GM19043 (cell line): Measurements from ENCODE around the gene MYRF.

Experiments used
- ATAC-seq: cut with Tn5 transposase; IDR thresholded peaks from one replicate; pipeline ENCODE4 v1.9.1; 2021; ENCODE audit warnings: low read depth; ENCODE audit not compliant: unreplicated experiment

Gene MYRF

DNA sequence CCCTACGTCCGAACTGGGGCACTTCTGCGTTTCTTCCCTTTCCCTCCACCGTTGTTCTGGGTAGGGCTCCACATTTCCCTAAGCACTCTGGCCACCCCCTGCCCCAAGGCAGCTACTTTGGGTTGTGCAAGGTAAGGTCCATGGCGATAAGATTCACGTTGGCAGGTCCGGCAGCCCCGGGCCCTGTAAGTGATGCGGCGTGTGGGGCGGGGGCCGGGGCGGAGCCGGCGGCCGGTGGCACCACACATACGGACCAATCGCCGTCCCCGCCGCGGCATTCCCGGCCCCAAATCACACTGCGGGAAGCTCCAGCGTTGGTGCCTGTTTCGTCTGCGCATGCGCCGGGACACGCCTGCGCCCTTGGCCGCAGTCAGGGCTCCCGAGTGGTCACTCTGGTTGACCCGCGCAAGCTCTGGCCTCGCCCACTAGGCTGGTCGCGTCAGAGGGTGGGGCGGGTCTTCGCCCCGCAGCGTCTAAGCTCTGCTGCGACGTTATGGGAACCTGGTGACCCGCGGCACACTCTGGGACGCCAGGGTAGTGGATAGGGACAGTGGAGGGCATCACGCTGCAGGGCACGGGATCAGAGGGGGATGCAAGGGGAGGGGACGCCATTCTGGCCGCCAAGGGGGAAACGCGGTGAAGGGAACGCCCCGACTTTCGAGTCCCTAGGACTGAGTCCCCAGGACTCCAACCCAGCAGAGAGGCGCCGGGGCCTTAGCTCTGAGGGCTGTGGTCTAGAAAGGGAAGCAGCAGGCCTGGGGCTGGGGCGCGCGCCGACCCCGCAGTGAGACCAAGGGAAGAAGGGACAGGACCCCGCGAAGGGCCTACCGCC is 62.7 kb downstream of the MYRF start:
- ATAC-seq = peak; percentile 44

DNA sequence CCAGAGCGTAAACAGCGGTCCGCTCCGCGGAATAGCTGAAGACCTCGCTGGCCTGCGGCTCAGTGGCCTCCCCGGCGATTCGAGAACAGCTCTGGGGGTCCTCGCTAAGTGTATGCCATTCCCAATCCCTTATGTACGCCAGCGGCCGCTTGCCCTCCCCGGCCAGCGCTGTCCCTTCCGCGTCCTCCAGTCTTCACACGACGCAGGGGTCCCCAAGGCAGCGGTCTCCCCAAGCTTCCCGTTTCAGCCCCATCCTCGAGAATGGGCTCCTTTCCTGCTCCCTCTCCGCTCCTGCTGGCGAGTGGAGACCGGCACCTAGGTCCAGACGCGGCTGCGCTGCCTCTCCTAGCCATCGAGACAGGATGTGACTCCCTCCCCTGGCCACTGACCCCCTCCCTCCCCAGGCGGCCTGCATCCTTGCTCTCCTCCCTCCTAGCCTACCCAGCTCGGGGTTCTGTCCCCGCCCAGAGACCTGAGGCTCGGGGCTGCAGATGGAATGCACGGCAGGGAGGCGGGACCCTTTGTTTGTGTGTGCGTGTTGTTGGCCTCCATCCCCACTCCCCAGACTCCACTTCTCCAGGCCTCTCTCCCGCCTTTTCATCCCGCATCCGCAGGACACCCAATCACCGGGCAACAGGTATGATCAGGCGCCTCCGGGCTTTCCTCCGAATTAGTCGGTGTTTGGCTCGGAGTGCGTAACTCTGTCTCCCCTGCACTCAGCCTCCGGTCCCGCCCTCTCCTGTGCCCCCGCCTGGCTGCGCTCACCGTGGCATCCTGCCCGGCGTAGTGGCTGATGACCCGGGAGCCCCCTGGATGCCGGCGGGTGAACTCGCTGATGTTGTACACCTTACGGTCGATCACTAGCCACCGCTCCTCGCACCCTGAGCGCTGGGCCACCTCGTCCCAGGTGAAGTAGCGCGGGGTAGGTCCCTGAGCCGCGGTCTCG is 63.6 kb downstream of the MYRF start:
- peak; percentile 21 for ATAC-seq

DNA sequence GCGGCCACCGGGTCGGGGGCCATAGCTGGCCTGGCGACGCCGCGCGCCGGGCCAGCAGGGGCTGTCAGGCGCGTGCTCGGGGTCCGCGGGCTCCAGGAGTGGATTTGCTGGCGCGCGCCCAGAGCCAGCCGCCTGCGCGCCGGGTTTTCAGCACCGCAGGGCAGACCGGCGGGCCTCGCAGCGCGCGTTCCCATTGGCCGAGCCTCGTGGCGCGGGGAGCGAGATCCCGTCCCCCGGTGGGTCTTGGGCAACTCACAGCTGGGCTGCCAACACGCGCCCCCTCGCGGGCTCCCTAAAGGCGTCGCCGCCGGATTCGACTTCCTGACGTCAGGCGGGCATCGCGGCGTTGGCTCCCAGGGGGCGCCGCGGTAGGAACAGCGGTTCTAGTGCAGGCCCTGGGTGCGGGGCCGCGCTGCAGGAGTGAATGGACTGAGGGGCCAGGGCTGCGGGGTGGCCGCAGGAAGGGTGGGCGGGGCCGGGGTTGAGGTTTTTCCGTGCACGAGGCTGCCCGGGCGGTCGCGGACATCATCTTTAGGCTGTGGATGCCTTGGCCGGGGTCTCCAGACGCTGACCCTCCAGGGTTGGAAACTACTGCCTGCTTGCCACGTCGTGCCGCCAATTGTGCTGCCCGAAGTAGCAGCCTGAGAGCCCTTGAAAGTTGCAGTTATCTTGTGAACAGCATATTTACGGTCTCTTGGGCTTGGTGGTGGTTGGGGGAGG is 64.5 kb downstream of the MYRF start, which contains the start of gene FADS1:
TSS of gene FADS1 (minus strand) at position 268 of the 720 bp plus-strand sequence. CDS start at position 194, 74 bp downstream.
- peak; percentile 44 for ATAC-seq

DNA sequence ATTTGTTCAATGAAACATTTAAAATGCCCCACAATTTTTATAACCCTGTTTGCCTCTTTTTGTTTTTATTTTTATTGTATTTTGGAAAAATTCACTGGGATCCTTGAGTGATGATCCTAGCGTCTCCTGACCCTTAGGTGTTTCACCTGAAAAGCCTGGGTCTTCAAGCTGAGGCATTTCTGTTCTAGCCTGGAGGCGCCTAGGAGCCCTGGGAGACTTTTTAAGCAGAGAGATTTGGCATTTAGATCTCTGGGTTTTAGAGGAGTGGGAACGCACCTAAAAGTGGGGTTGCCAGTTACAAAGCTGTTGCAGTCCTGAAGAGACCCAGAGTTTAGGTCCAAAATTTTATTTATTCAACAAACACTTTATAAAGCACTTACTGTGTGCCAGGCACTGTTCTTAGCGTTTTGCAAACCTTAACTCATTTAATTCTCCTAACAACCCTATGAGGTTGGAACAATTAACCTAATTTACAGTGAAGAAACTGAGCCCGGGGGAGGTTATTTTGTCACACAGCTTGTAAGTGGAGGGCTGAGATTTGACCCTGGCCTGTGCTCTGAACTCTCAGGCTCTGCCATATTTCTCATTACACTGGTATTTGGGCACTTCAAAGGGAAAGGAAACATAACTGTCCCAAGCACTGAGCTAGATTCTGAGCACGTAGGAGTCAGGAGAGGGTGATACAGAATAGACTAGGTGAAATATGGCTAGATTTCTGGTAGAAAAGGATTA is 65.2 kb downstream of the MYRF start:
- ATAC-seq = no peak

DNA sequence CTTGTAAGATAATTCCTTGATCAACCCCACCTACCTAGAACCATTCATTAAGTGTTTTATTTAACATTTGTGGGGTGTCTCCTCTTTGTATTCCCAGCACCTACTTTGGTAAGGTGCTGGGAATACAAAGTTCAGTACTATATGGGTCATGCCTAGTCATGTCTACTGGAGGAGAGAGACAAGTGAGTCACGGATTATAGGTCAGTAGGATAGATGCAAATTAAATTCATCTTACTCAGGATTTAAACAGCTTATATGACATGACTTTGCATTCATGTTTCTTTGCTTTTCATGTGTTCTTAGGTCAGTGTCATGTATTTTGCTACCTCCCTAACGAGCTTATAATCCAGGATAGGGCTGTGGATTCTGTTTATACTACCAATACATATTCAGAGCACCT is 67.7 kb downstream of the MYRF start:
- no peak for ATAC-seq

DNA sequence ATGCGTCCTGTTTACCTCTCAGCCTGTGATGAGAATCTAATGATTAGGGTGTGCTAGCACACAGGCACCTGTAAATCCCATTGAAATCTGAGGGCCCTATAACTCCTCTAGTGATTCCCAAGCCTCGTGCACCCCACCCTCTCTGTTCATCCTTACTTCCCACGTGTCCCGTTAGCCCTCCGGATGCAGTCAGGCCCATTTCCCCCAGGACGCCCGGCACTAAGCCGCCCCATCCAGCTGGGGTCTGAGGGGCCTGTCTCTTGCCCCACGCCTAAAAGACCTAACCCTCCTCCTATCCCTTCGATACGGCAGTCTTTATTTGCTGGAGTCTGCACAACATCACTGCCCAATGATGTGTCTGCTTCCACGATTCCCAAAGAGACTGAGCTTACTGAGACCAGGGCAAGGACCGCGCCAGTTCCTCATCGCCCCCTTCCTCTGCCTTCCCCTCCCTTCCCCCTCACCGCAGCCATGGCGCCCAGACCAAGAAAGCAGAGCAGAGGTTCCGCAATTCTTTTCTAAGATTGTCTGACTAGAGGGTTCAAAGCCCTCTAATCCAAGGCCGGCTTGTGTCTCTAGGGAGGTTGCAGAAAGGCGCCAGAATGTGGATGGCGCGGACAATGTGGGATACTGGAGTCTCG is 74.6 kb downstream of the MYRF start:
- ATAC-seq = peak; percentile 6

DNA sequence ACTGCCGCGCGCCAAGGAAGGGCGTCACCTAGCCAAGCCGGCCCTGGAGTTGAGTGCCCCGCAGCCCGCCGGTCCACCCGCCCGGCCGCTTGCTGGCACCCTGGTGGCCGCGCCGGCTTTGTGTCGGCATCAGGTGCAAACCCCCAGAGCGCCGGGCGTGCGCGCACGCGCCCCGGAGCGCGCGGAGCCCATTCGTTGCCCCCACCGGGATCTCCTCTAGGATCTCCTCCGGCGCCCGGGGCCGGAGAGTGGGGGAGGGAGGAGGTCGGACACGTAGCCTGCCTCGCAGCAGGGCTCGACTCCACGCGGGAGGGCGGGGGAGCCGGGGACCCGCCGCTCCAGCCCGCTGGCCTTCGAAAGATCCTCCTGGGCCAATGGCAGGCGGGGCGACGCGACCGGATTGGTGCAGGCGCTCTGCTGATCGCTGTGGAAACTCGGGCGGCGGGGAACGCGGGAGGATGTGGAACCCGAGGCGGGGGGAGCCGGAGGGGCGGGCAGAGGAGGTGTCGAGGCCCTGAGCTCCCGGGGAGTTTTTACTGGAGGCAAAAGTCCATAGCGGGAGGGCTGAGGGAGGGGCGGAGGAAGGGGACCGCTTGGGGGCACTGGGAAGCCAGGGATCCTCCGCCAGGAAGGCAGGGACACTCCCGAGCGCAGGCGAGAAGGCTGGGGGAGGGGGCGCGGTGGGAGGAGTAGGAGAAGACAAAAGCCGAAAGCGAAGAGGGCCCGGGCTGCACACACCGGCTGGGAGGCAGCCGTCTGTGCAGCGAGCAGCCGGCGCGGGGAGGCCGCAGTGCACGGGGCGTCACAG is 75.3 kb downstream of the MYRF start, which contains the start of gene FADS2:
TSS of gene FADS2 (plus strand) at position 730 of the 808 bp plus-strand sequence. CDS start 91 bp downstream, outside the sequence.
- peak; percentile 65 for ATAC-seq

DNA sequence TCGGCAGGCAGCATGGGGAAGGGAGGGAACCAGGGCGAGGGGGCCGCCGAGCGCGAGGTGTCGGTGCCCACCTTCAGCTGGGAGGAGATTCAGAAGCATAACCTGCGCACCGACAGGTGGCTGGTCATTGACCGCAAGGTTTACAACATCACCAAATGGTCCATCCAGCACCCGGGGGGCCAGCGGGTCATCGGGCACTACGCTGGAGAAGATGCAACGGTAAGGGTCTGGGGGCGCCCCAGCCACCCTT is 75.9 kb downstream of the MYRF start:
- no peak for ATAC-seq

DNA sequence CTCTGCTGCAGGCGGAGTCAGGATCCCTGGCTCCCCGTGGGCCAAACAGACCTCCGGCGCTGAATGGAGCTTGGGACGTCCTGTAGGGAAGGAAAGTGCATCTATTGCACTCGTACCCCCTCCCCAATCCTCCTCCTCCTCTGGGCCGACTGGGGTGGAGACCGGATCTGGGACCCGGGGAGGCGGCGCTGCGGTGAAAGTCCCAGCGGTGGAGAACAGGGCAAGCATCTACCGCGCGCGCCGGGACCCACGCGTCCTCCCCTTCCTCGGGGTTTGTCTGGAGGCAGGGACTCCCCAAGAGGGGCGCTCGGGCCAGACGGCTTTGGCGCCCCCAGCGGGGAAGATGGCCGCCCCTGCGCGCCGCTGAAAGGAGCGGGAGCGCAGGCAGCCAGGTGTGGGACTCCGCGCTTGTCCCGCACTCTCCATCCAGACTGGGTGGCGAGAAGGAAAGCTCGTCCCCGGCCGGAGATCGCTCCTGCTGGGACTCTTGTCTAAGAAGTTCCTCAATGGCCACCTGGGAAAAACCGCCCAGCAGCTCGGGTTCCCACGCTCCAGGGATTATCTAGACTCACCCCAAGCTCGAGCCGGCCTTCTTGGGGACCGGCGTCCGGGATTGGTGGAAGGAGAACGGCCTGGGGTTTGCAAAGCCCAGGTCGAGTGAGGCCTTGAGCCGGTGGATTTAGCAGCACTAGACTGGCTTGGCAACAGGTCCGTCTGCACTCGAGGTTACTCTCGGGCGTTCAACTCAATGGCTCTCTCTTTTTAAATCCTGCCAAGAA is 76.4 kb downstream of the MYRF start:
- no peak for ATAC-seq

DNA sequence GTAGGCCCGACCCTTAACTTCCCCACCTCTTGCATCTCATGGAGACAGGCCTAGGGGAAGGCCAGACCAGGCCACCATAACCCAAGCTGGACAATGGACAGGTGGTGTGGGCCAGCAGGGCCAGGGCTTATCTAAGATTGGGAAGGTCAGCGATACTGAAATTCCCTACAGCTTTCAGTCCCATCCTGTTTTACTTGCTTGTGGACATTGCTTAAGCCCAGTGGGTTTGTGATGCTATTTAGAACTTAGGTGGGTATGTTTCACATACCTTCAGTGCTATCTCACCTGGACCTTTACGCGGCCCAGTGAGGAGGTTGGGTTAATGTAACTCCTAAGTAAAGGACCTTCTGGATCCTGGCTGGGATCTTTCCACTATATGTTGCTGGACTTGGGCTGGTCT is 77.4 kb downstream of the MYRF start:
- ATAC-seq = no peak

DNA sequence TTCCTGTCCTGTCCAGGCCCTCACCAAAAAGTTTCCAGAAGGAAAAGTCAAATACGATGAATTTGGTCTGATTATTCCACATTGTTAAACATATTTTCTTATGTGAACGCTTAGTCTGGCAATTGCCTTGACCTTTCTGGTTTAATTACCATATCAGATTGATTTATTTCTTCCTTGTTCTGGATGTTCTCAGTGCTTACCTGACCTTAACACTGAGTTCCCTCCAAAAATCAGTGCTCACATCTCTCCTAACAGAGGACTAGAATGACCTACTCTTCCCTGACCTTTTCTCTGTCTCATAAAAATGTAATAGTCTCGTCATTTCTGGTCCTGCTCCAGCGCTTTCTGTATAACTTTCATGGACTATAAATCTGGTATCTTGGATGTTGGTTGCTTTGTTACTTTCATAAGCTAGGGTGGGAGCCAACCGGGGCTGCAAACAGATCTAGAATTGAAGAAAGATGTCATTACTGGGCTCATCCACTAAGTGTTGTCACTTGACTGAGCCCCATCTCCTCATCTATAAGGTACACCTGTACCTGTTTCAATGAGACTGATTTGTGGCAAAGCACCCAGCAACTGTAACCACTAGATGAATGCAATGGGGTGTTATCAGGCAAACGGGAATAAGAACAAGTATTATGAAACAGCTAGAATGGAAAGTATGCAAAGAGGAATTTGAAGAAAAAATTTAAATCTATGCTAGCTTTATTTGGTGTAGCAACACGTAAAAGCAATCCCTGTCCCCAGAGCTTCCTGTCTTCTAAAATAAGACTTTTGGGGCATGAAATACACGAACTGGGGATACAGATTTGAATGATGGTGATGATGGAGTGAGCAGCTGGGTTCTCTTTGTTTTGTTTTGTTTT is 78.0 kb downstream of the MYRF start:
- ATAC-seq = no peak

DNA sequence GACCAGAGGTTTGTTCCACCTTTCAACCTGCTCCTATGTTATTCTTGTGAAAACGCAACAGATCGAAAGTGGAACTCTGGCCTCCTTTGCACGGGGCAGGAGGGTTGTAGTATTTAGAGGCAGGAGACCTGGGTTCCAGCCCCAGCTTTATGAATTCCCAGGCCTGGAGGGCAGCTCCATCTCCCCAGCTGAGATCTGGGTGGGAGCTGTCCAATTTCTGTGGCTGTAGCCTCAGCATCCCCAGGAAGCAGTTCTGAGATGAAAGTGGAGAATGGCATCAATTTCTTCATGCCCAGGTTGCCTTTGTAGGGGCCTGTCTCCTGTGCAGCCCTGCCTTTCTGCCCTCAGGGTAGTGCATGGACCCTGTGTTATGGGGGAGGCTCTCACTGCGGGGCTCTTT is 79.8 kb downstream of the MYRF start:
- no peak for ATAC-seq

DNA sequence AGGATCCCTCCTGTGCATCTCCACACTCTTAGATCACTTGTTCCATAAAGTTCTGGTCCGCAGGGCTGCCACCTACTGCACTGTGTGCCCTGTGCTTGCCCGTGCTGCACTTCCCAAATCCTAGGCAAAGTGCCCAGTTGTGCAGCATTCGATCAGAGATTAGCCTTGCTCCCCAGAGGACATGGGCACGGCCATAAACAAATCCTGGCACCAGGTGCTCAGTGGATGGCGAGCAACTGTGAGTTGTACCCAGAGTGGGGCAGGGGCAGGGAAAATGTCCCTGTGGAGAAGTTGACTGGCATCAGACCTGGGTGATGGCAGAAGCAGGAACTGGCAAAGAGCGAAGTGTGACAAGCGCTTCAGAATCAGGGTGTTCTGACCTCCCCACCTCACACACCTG is 80.3 kb downstream of the MYRF start:
- ATAC-seq = no peak

DNA sequence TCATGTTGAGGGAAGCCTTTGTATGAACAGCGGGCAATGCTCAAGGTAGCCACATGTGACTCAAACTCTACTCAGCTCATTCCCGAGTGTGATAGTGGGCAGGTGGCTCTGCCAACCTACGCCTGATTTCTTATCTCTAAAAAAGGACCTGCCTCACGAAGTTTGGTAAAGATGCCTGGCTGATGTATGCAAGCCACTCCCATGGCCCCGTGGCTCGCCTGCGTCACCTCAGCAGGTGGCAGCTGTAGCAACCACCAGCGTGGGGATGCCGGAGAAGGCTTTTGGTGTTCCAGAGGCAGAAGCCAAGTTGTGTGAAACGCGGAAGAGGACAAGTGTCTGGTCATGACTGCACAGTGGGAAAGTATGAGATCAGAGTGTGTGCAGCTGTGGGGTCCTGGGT is 81.0 kb downstream of the MYRF start:
- ATAC-seq = no peak

DNA sequence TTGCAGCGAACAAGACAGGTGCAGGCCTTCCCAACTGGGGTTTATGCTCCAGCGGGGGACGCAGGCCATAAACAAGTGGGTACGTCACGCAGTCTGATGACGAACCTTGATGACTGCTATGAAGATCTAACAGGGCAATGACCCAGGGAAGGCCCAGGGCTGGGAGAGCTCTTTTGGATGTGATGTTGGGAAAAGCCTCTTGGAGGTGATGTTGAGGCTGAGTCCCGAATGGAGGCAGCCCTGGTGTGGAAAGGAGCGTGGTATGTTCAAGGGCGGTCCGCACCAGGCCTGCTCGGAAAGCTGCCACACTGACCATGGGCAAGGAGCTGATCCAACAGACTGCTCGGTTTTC is 81.5 kb downstream of the MYRF start:
- ATAC-seq = no peak

DNA sequence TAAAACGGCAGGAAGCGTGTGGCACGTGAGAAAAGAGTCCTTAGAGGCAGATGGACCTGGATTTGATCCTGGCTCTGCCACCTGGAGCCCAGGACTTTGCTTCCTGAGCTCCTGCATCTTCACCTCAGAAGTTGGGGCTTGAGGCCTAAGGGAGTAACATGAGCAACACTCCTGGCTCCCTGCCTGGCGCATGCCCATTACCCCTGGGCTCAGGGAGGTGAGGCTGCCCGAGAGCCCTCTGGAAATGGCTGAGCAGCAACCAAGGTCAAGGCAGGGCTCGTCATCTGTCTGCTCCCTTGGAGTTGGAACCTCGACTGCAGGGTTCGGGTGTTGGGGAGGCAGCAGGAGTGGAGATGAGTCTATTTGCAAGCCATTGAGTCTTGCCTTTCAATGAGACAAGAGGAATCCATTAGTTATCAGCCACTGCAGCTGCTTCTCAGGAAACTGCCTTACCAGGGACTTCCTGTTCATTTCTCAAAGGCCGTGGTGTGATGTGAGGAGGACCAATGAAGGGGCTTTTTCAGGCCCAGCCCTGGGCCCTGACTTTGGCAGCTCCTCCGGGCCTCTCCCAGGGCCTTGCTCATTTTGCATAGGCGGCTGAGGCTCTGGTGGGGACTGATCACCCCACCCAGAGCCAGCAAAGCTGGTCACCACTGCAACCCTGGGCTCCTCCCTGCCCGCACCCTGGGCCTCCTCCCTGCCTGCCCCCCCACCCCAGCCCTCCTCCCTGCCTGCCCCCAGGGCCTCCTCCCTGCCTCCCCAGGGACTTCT is 82.0 kb downstream of the MYRF start:
- peak; percentile 86 for ATAC-seq

DNA sequence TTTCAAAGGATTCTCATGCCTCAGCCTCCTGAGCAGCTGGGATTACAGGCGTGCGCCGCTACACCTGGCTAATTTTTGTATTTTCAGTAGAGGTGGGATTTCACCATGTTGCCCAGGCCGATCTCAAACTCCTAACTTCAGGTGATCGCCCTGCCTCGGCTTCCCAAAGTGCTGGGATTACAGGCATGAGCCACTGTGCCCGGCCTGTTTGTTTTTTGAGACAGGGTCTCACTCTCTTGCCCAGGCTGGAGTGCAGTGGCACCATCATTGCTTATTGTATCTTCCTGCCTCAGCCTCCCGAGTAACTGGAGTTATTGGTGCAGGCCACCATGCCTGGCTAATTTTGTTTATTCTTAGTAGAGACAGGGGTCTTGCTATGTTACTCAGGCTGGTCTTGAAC is 83.8 kb downstream of the MYRF start:
- no peak for ATAC-seq
